Loucy (cell line): ENCODE data around the gene RCE1.

ENCODE experiments used
- H2AFZ ChIP-seq: fragments of 200-600 bp; sonication (generic); 2 replicates; pipeline ENCODE4 v1.6.0; 2016; ENCODE audit warnings: antibody characterized with exemption, mild to moderate bottlenecking, low read length, moderate library complexity
- H3F3A ChIP-seq: fragments of 200-600 bp; 2 replicates; pipeline ENCODE4 v1.6.0; 2016; ENCODE audit warnings: antibody characterized with exemption, low read depth, mild to moderate bottlenecking
- H3K27me3 ChIP-seq: fragments of 200-600 bp; sonication (generic); 2 replicates; pipeline ENCODE4 v1.6.1; 2014; ENCODE audit warnings: low read length, mild to moderate bottlenecking; ENCODE audit not compliant: insufficient read depth, poor library complexity, severe bottlenecking
- H3K36me3 ChIP-seq: fragments of 200-600 bp; sonication (generic); 2 replicates; pipeline ENCODE4 v1.6.1; 2016; ENCODE audit warnings: low read length; ENCODE audit not compliant: insufficient read depth
- H3K4me1 ChIP-seq: fragments of 200-600 bp; sonication (generic); 2 replicates; pipeline ENCODE4 v1.5.1; 2014; ENCODE audit warnings: low read length, mild to moderate bottlenecking; ENCODE audit not compliant: insufficient read depth, poor library complexity, severe bottlenecking
- H3K4me2 ChIP-seq: fragments of 200-600 bp; sonication (generic); 2 replicates; pipeline ENCODE4 v1.6.0; 2014; ENCODE audit warnings: antibody characterized with exemption, low read length, low read depth, mild to moderate bottlenecking; ENCODE audit not compliant: poor library complexity, severe bottlenecking
- H3K4me3 ChIP-seq: fragments of 200-600 bp; sonication (generic); 2 replicates; pipeline ENCODE4 v1.5.1; 2014; ENCODE audit warnings: low read length, mild to moderate bottlenecking, mixed read lengths; ENCODE audit not compliant: poor library complexity, severe bottlenecking
- H3K79me2 ChIP-seq: fragments of 200-600 bp; sonication (generic); 2 replicates; pipeline ENCODE4 v1.6.1; 2014; ENCODE audit warnings: low read length; ENCODE audit not compliant: insufficient read depth
- H3K9ac ChIP-seq: fragments of 200-600 bp; sonication (generic); 2 replicates; pipeline ENCODE4 v1.6.0; 2014; ENCODE audit warnings: mild to moderate bottlenecking, low read depth, low read length, moderate library complexity; ENCODE audit not compliant: poor library complexity, severe bottlenecking
- H3K9me2 ChIP-seq: fragments of 200-600 bp; sonication (generic); replicated peaks from 2 replicates; pipeline ENCODE4 v1.6.1; 2016; ENCODE audit warnings: low read depth, low read length, mixed read lengths
- H3K9me3 ChIP-seq: fragments of 200-600 bp; sonication (generic); 2 replicates; pipeline ENCODE4 v1.6.1; 2014; ENCODE audit warnings: mild to moderate bottlenecking, antibody characterized with exemption, low read length, low read depth; ENCODE audit not compliant: insufficient read depth
- H4K20me1 ChIP-seq: fragments of 200-600 bp; sonication (generic); 2 replicates; pipeline ENCODE4 v1.6.0; 2014; ENCODE audit warnings: antibody characterized with exemption, low read length, mild to moderate bottlenecking; ENCODE audit not compliant: insufficient read depth, poor library complexity, severe bottlenecking
- EZH2phosphoT487 ChIP-seq: fragments of 200-600 bp; IDR thresholded peaks from 2 replicates; pipeline ENCODE4 v1.6.1; 2018; ENCODE audit warnings: antibody characterized with exemption, mild to moderate bottlenecking, moderate library complexity, borderline replicate concordance
- TF ChIP-seq, protein P1 (sequence below): fragments of 200-600 bp; sonication (generic); conservative IDR thresholded peaks from 2 replicates; pipeline ENCODE4 v1.5.1; 2014; ENCODE audit warnings: mild to moderate bottlenecking, antibody characterized with exemption, low read length

RCE1 gene

DNA sequence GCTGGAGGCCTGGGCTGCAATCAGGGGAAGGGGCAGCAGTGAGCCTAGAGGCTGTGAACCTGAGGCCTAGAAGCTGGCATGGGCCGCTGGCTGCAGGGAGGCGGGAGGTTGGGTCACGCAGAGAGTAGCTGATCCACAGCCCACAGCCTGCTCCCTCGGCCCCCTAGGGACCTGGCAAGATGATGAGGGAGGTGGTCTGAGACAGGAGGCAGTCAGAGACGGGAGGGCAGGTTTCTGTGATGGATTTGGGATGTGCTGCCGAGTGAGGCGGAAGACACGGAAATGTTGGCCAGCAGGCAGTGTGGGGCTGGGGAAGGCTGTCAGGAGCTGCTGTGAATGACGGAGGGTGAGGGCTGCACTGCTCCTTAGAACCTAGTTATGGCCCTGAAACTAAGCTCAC, 36.3 kb downstream of the RCE1 start:
- H3K27me3 ChIP-seq: no peaks in the 10 kb centered on the region
- 0 out of 2 replicates have a peak, but pooled peaks cover 3% of the 10 kb centered on the region for H3F3A ChIP-seq
- no peak overlapping the region for H2AFZ ChIP-seq
- H3K36me3 ChIP-seq: no peaks in the 10 kb centered on the region
- H3K79me2 ChIP-seq: no peaks in the 10 kb centered on the region
- H3K4me3 ChIP-seq: no peak overlapping the region
- H3K4me2 ChIP-seq: peak overlapping the region; percentile 72
- H3K4me1 ChIP-seq: peaks cover 28% of the 10 kb centered on the region
- H3K9me2 ChIP-seq: no peaks in the 10 kb centered on the region
- TF ChIP-seq, protein P1, sequence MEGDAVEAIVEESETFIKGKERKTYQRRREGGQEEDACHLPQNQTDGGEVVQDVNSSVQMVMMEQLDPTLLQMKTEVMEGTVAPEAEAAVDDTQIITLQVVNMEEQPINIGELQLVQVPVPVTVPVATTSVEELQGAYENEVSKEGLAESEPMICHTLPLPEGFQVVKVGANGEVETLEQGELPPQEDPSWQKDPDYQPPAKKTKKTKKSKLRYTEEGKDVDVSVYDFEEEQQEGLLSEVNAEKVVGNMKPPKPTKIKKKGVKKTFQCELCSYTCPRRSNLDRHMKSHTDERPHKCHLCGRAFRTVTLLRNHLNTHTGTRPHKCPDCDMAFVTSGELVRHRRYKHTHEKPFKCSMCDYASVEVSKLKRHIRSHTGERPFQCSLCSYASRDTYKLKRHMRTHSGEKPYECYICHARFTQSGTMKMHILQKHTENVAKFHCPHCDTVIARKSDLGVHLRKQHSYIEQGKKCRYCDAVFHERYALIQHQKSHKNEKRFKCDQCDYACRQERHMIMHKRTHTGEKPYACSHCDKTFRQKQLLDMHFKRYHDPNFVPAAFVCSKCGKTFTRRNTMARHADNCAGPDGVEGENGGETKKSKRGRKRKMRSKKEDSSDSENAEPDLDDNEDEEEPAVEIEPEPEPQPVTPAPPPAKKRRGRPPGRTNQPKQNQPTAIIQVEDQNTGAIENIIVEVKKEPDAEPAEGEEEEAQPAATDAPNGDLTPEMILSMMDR: no peak
- no peak for TF ChIP-seq EZH2phosphoT487
- H4K20me1 ChIP-seq: no peaks in the 10 kb centered on the region
- H3K9ac ChIP-seq: peak overlapping the region; percentile 54
- no peaks in the 10 kb centered on the region for H3K9me3 ChIP-seq

DNA sequence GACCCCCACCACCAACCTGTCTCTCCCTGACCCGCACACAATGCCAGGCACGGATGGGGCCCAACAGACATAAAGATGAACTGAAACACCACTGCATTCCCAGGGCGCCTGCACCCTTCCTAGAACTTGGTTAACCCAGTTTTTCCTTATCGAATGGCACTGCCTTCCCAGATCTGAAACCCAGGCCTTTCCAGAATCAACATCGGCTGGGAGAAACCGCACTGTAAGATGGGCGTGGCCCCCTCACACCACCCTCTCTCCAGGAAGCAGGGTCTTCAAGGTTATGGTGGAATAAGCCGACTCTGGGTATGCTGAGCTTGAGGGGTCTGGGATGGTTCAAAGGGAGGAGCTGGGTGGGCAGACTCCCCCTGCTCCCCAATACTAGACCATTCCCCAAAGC, 36.8 kb downstream of the RCE1 start:
- peaks cover 28% of the 10 kb centered on the region for H3K4me1 ChIP-seq

DNA sequence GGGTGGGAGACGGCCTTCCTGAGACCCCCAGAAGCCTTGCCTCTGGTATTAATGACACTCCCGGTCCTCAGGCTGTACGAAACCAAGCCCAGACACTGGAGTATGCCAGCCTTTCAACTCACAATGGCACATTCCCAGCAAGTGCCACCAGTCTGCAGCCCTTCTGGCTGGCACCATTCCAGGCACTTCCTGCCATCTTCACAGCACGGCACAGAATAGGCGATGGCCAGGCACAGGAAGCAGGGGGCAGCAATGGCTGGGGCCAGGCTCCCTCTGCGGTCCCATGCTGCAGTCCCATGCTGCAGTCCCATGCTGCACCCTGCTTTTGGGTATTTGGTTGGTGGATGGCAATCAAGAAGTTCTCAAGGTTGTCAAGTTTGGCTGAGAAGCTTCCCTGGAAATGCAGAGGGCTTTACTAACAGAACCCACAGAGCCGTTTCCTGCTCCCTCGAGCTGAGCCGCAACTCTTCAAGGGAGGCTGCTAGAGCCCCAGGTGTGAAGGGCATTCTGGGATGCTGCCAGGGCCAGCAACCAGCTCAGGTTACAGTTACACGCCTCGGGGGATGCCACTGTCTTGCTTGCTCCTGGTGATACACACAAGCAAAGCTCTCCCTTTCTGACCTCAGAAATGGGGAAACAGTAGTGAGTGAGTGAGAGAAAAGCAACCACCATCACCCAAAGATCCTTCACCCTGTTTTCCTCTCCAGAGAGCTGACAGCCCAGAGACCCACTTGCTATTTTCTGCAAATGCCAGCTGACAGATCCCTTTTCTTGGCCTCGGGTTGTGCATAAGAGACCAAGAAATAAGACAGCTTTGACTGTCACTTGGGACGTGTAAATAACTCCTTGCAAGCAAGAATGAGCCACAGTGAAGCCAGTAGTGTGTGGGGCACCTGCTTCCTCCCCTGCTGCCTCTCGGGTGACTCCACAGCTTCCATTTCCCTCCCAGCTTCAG, 37.5 kb downstream of the RCE1 start:
- Histone ChIP-seq H3K79me2 (no peaks in the 10 kb centered on the region), H3K4me3 (peak overlapping the region; percentile 52), H4K20me1 (no peaks in the 10 kb centered on the region), H3K9me2 (no peaks in the 10 kb centered on the region), H3K9ac (peak overlapping the region; percentile 54), H3K9me3 (no peaks in the 10 kb centered on the region), H3K27me3 (no peaks in the 10 kb centered on the region), H3K36me3 (no peaks in the 10 kb centered on the region), H3K4me1 (peaks cover 28% of the 10 kb centered on the region), H3F3A (0 out of 2 replicates have a peak, but pooled peaks cover 3% of the 10 kb centered on the region), H2AFZ (peak overlapping the region; percentile 68; the same call in 1 of the 2 replicates), H3K4me2 (peak overlapping the region; percentile 72)
- no peak for TF ChIP-seq EZH2phosphoT487
- TF ChIP-seq, protein P1: no peak

More for the DNA sequence above, 36.8 kb downstream of the RCE1 start:
- Histone ChIP-seq H3F3A (0 out of 2 replicates have a peak, but pooled peaks cover 3% of the 10 kb centered on the region), H4K20me1 (no peaks in the 10 kb centered on the region), H2AFZ (no peak overlapping the region), H3K27me3 (no peaks in the 10 kb centered on the region), H3K36me3 (no peaks in the 10 kb centered on the region), H3K4me3 (peak overlapping the region; percentile 52), H3K9me3 (no peaks in the 10 kb centered on the region), H3K9me2 (no peaks in the 10 kb centered on the region), H3K9ac (peak overlapping the region; percentile 54), H3K79me2 (no peaks in the 10 kb centered on the region), H3K4me2 (peak overlapping the region; percentile 72)
- no peak for TF ChIP-seq EZH2phosphoT487
- TF ChIP-seq, protein P1: no peak
